GM12865 (cell line): Measurements from ENCODE around the gene KLF7.
A peak's percentile ranks its signal among the peaks of the same experiment; 100 is the strongest.

Source experiments
- DNase-seq: peaks from one replicate; pipeline ENCODE4 v3.0.0; 2010; ENCODE audit warnings: low read depth
- H3K4me3 ChIP-seq: 2 replicates; pipeline ENCODE4 v1.5.1; 2011; ENCODE audit warnings: mild to moderate bottlenecking, low read depth, low read length, control low read depth
- CTCF ChIP-seq: IDR thresholded peaks from 2 replicates; pipeline ENCODE4 v1.5.1; 2011; ENCODE audit warnings: low read length, control low read depth, low read depth, inconsistent platforms; ENCODE audit not compliant: insufficient read depth; ENCODE audit errors: missing control alignments

Gene KLF7

DNA sequence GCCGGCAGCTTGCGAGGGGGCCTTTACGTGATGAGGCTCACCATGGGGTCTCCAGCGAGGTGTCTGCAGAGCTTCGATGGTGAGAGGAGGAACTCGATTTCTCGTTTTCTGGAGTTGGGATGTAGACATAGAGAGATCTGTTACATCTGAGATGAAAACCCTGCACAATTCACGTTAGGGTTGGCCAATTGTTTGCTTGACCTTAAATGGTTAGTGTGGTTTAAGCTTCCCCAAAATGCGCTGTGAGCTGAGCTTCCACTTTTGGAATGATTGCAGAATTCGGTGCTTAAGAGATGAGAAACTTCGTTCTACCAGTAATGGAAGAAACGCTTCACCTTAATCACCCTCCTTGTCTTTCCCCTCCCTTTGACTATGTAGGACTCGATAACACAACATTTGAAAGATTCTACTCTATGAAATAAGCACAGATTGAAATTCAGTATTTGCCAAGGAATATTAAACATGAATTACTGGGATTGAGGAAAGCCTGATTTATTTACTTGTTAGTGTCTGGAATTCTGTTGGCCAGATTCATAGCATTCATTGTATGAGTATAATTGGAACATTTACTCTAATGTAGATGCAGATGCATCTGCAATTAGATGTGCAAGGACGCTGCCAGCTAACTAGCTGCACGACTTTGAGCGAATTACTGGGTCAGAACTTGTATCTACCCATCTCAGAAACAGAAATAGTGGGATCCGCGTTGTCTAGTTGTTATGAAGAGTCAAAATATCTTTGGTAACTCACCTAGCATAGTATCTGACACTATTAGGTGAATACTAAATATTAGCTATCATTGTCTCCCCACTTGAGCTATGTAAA lies 1.6 kb upstream of the KLF7 start:
- peak; percentile 59 for DNase-seq
- no peak for TF ChIP-seq CTCF
- peak overlapping the region; percentile 97 for H3K4me3 ChIP-seq

GRCh38 chr2:207166349-207167098 lies 776 bp upstream of the KLF7 start:
- H3K4me3 ChIP-seq = peak overlapping the region; percentile 97
- TF ChIP-seq CTCF = peak; percentile 28
- DNase-seq = peak; percentile 87

- peak; percentile 99 for DNase-seq
- H3K4me3 ChIP-seq = peak overlapping the region; percentile 97
- no peak for TF ChIP-seq CTCF
Observed at GRCh38 chr2:207166039-207166348, 246 bp upstream of the KLF7 start.

GRCh38 chr2:207164006-207164831 lies 1.5 kb downstream of the KLF7 start:
- H3K4me3 ChIP-seq = peak overlapping the region; percentile 97
- TF ChIP-seq CTCF = no peak
- peak; percentile 50 for DNase-seq

GRCh38 chr2:207163756-207164005 lies 2.1 kb downstream of the KLF7 start:
- TF ChIP-seq CTCF = no peak
- H3K4me3 ChIP-seq = peak overlapping the region; percentile 97
- DNase-seq = no peak

GRCh38 chr2:207163053-207163755 lies 2.5 kb downstream of the KLF7 start:
- peak overlapping the region; percentile 97 for H3K4me3 ChIP-seq
- DNase-seq = no peak
- TF ChIP-seq CTCF = no peak
